Dedifferentiated amniotic fluid mesenchymal stem cell (primary cell): ENCODE measurements around the gene ITGAX.

Source experiments
- DNase-seq: peaks from one replicate; pipeline ENCODE4 v3.0.0-alpha.2; 2016; ENCODE audit errors: extremely low spot score

The ITGAX gene

GRCh38 chr16:31373235-31373634 lies 18.3 kb downstream of the ITGAX start:
- DNase-seq = no peak

GRCh38 chr16:31375231-31375630 lies 20.3 kb downstream of the ITGAX start:
- no peak for DNase-seq

- no peak for DNase-seq
These were observed 21.7 kb downstream of the ITGAX start for GRCh38 chr16:31376705-31377104.

GRCh38 chr16:31377210-31377903 lies 22.4 kb downstream of the ITGAX start:
- DNase-seq = no peak

GRCh38 chr16:31380201-31380600 lies 25.2 kb downstream of the ITGAX start:
- no peak for DNase-seq

GRCh38 chr16:31382485-31383161 lies 27.6 kb downstream of the ITGAX start:
- DNase-seq = peak; percentile 34

- no peak for DNase-seq
These were observed 30.7 kb downstream of the ITGAX start for GRCh38 chr16:31385680-31386079.

GRCh38 chr16:31386157-31386984 lies 31.4 kb downstream of the ITGAX start:
- peak; percentile 31 for DNase-seq

- no peak for DNase-seq
These were observed 33.6 kb downstream of the ITGAX start for GRCh38 chr16:31388535-31388934.

GRCh38 chr16:31390504-31391041 lies 35.6 kb downstream of the ITGAX start:
- DNase-seq = no peak

- no peak for DNase-seq
These were observed 38.1 kb downstream of the ITGAX start, which contains the start of gene ITGAD for GRCh38 chr16:31393056-31393455. TSS of gene ITGAD (plus strand) at chr16:31393335. CDS start at chr16:31393361, 26 bp downstream.

GRCh38 chr16:31395647-31396046 lies 40.7 kb downstream of the ITGAX start:
- DNase-seq = no peak

GRCh38 chr16:31397096-31397660 lies 42.2 kb downstream of the ITGAX start:
- DNase-seq = no peak

- DNase-seq = no peak
These were observed 42.7 kb downstream of the ITGAX start for GRCh38 chr16:31397701-31398100.

GRCh38 chr16:31400191-31400590 lies 45.2 kb downstream of the ITGAX start:
- DNase-seq = no peak

GRCh38 chr16:31401436-31401835 lies 46.5 kb downstream of the ITGAX start:
- no peak for DNase-seq

GRCh38 chr16:31402687-31403086 lies 47.7 kb downstream of the ITGAX start:
- peak; percentile 17 for DNase-seq

- DNase-seq = no peak
These were observed 48.8 kb downstream of the ITGAX start for GRCh38 chr16:31403590-31404352.

GRCh38 chr16:31404353-31405064 lies 49.5 kb downstream of the ITGAX start:
- DNase-seq = no peak

GRCh38 chr16:31407406-31407805 lies 52.4 kb downstream of the ITGAX start:
- no peak for DNase-seq
